ENCODE data around the gene SLC22A3.
"Not testable (repeated sequence)": the region's sequence is repeated elsewhere in the genome, so short reads cannot be mapped to it uniquely, and the experiment has no call there.

The SLC22A3 gene

GRCh38 chr6:160374836-160375560, 26.8 kb downstream of the SLC22A3 start:
- DNase-seq, result no peak

- no peak for DNase-seq
Observed at GRCh38 chr6:160375561-160375949, 27.4 kb downstream of the SLC22A3 start.

DNA sequence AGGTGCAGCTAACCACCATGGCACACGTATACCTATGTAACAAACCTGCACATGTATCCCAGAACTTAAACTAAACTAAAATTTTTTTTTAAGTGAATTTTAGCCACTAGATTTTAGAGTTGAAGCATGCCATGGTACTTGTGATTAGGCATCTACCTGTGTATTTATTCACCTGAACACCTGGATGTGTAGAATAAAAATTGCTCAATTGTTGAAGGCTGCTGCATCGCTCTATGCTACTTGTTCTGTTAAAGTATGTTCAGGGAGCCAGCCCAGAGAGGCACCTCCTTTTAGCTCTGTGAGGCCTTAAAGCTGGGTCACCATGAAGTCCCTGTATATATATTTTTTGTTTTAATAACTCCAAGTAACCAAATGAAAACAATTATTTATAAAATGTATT, 28.3 kb downstream of the SLC22A3 start:
- DNase-seq, result no peak

DNA sequence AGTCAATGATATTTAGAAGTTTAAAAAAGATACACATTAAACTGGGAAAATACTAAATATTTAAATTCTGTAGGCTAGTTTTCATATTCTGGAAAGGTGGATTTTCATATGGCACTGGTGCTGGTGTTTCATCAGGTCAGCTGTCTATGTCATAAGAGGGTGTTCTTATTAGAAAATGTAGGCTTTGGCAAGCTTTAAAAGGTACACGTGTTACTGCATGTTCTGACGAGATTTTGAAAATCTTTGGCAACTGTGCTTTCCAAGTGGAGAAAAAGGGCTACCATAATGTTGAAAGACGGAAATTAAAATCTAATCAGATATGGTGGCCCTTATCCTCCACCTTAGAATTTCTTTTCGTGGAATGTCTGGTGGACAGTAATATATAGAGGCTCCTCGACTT, 30.0 kb downstream of the SLC22A3 start:
- DNase-seq, result no peak

GRCh38 chr6:160378882-160379281, 30.7 kb downstream of the SLC22A3 start:
- DNase-seq, result no peak

- DNase-seq, result no peak
Observed at GRCh38 chr6:160379466-160379865, 31.3 kb downstream of the SLC22A3 start.

- no peak for DNase-seq
Observed at GRCh38 chr6:160382946-160383345, 34.8 kb downstream of the SLC22A3 start.

DNA sequence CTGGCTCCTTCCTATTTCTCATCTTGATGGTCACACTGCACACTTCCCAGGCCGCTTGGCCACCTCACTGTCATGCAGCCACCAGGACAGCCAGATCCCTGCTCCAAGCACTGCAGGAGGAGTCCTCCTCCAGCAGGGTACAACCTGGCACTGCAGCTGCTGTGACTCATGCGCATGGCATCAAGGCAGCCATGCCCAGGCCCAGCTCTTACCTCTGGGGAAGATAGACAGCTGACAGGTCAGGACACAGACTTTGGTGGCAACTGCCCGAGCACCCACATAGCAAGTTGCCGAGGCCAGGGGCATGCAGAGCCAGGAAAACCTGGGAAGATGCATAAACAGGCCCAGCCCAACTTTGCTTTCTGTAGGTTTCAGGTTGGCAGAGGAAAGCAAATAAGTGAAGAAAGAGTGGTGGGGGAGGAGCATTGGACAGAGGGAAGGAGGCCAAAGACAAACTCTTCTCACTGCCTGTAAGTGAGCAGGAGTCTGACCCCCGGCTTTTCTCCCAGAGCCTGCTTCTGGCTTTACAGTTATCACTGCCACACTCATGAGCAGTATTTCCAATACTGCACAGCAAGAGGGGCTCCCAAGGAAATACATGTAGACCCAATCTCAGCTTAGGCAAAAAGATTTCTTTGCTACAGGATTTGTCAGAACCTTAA, 38.8 kb downstream of the SLC22A3 start:
- no peak for DNase-seq

- no peak for DNase-seq
Observed at GRCh38 chr6:160387916-160388643, 39.9 kb downstream of the SLC22A3 start.

DNA sequence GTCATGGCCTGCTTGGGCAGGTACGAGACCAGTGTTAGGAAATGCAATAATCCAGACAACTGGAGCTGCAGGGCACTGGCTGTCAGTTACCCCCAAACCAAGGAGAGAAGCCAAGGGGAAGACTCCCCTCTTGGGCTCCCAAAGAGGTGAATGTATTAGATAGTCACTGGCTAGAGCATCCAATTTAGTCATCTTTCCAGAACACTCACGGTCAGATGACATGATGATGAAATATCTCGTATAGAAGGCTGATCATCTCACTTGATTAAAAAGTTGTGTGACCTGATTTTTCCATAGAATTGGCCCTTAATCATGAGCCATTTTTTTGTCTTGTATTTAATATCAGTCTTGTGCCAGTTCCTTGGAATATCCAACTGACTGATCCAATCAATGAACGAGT, 40.7 kb downstream of the SLC22A3 start:
- no peak for DNase-seq

DNA sequence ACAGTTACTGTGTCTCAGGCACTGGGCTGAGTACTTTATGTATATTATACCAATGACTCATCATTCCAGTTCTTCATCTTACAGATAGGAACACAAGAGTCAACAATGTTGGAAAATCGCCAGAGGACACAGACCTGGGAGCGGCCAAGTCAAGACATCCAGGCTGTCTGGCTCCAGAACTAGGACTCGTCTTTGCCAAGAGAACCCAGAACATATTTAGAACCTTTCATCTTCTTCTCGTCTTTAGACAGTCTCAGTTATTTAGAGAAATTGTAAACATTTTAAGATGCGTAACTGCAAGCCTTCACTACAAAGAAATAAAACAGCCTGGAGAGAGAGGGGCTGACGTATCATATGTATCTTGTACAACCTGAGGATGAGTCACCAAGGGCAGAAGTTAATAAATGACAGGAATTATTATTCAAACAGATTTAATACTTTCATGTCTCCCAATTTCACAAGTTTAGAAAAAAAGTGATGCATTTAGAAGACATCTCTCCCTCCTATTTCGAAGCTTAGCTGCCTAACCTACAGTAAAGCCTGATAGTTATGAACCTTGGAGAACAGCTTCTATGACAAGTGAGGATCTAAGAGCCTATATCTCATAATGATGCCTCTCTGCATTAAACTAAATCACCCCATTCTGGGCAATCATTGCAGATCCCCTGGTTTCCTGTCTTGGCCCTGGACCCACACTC, 43.4 kb downstream of the SLC22A3 start:
- no peak for DNase-seq

- not testable (repeated sequence) for DNase-seq
Observed at GRCh38 chr6:160393442-160393841, 45.3 kb downstream of the SLC22A3 start.

DNA sequence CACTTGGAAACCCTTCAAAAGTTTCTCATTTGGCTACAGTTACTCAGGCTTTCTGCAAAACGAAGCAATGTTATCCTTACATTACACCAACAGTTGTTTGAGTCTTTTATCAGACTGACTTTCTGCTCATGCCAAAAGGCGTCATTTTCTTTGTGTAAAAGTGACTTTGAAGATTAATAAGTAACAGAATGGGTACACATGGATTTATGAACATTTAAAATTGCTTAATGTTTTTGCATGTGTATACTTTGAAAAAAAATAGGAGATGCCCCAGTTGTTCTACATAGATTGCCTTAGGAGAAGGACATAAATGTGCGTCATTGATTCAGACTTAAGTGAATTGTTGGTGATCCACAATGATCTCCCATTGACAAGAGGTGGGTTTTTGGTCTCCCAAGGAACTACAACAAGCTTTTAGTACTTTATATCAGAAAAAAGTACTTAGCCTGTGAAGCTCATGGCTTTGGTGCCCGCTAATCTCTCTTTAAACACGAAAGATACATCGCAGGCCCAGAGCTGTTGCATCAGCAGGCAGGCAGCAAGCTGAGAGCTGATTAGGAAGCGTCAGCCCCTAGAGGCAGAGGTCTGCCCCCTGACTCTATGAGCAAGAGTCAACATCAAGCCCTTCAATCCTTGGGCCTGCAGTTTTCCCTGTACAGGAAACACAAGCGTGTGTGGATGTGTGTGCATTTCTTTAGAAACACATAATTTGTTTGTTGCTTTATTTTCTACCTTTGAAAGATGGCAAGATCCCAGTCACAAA, 45.9 kb downstream of the SLC22A3 start:
- no peak for DNase-seq

DNA sequence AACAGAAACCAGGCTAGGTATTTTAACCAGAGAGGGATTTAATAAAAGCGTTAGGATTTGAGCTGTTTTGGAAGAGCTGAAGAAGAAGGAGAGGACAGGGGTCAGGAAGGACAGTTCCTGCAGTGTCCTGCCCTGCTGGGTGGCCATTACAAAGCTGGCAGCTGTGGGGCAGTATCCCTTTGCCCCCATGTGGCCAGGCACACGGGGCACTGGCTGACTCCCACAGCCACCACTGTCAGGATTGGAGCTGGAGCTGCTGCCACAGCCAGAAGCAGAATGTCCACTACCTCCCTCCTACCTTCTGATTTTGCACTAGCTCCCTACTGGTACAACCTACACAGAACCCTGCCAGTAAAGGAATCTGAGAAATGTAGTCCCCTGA, 46.5 kb downstream of the SLC22A3 start:
- no peak for DNase-seq

- no peak for DNase-seq
Observed at GRCh38 chr6:160395187-160395586, 47.0 kb downstream of the SLC22A3 start.

- no peak for DNase-seq
Observed at GRCh38 chr6:160396292-160396691, 48.1 kb downstream of the SLC22A3 start.

- no peak for DNase-seq
Observed at GRCh38 chr6:160398674-160399271, 50.6 kb downstream of the SLC22A3 start.

- DNase-seq, result no peak
Observed at GRCh38 chr6:160400446-160400845, 52.3 kb downstream of the SLC22A3 start.

DNA sequence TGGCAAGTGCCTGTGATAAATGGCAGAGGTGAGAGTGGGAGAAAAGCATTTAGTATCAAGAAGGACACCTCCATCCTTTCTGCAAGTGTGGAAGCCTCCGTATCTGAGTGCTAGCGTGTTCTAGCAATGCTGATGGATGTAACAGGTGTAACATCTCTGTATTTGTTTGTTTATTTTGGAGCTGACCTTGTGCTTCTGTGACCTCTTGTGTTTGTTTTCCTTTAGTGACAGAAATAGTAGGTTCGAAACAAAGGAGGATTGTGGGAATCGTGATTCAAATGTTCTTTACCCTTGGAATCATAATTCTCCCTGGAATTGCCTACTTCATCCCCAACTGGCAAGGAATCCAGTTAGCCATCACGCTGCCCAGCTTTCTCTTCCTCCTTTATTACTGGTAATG, 60.4 kb downstream of the SLC22A3 start:
- no peak for DNase-seq

GRCh38 chr6:160412993-160413392, 64.8 kb downstream of the SLC22A3 start:
- DNase-seq, result no peak

DNA sequence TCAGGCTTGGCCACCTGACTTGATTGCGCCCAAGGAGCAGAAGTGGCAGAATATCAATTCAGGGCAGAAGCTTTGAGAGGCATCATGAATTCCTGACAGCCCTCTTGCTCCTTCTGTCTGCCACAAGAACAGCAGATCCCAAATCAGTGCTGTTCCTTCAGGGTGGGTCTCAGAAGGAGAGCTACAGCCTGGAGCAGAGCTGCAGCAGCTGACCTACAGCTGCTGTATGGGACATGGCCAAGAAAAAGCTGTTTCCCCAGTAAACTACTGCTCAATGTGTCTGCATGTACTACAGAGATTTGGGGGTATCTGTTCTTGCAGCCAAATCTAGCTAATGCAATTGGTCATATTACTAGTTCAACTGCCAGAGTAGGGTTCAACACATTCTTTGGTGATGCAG, 69.0 kb downstream of the SLC22A3 start:
- no peak for DNase-seq

DNA sequence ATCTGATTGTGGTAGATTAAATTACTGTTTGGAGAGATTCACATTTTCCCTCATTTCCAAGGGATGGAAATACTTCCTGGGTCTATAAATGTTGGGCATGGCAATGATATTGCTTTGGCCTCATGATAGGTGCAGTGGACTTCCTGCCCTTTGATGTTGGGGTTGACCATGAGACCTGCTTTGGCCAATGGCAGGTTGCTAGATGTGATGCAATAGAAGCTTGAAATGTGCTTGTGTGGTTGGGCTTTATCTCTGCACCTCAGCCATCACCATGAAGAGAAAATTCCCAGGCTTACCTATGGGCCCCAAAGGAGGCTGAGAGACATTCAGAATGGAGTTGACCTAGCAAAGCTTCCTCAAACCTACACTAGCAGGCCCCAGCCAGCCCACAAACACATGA, 69.4 kb downstream of the SLC22A3 start:
- no peak for DNase-seq
